Hematopoietic multipotent progenitor cell treated with erythropoietin and hydrocortisone succinate and interleukin-3 and kit ligand, for 15 days (in vitro differentiated cells): Measurements from ENCODE around the gene NCOA3.
A peak's percentile ranks its signal among the peaks of the same experiment; 100 is the strongest.
"Not testable (repeated sequence)": the region's sequence is repeated elsewhere in the genome, so short reads cannot be mapped to it uniquely, and the experiment has no call there.

ENCODE experiments used
- DNase-seq: peaks from one replicate; pipeline ENCODE4 v3.0.0-alpha.2; 2015; ENCODE audit warnings: low spot score

The NCOA3 gene

GRCh38 chr20:47501482-47502270 is at the start of gene NCOA3:
NCOA3 (plus strand) TSS chr20:47501887; CDS start chr20:47622248, 120,361 bp downstream.
- DNase-seq, result peak; percentile 86

DNA sequence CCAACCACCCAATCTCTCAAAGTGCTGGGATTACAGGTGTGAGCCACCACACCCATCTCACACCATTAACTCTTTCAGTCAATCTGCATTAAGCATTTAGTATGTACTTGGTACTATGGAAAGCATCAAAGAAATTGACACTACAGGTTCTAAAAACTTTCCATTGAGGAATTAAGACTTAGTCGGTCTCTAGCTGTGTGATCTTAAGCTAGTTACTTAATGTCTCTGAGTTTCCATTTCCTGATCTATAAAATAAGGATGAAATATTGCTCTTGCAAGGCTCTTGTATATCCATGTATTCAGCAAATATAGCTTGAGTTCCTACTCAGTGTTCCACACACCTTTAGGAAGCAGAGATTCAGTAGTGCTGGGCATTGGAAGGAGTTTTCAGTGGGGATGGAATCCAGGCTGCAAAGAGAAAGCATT is 48.9 kb upstream of the NCOA3 start:
- DNase-seq, result no peak

GRCh38 chr20:47453167-47453782 is 48.4 kb upstream of the NCOA3 start:
- no peak for DNase-seq

- DNase-seq, result no peak
Observed at GRCh38 chr20:47454298-47455132, 47.2 kb upstream of the NCOA3 start.

DNA sequence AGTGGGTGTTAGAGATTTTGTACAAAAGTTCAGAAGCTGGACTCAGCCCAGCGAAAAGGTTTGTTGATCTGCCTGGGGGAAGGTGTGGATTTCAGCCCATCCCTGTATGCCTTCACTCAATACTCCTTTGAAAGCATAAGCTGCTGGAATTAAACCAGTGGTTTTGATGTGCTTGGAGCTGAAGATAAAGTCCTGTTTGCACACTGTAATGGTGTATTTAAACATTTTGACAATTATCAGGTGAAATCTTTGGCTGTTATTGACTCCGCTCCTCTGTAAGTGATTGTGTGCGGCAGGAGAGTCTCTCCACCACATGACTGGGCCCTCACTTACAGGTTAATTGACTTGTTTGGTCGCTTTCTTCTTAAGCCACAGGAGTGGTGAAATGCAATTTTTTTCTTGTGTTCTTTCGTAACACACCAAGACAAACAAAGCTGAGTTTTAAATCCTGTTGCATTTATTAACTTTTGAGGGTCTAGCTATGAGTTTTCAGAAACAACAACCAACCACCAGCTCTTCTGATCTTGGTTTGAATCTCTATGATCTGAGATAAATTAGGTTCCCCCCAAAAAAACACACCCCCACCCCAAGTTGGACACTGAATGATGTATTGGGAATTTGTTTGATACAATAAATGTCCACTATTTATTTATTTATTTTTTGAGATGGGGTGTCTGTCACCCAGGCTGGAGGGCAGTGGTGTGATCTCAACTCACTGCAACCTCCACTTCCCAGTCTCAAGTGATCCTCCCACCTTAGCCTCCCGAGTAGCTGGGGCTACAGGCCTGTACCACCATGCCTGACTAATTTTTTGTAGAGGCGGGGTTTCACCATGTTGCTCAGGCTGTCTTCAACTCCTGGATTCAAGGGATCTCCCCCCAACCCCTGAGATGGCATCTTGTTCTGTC is 46.3 kb upstream of the NCOA3 start:
- DNase-seq, result no peak

- DNase-seq, result no peak
Observed at GRCh38 chr20:47456041-47456537, 45.6 kb upstream of the NCOA3 start.

- no peak for DNase-seq
Observed at GRCh38 chr20:47456952-47457724, 44.5 kb upstream of the NCOA3 start.

- DNase-seq, result not testable (repeated sequence)
Observed at GRCh38 chr20:47458280-47459050, 43.2 kb upstream of the NCOA3 start.

- no peak for DNase-seq
Observed at GRCh38 chr20:47459344-47460073, 42.2 kb upstream of the NCOA3 start.

GRCh38 chr20:47460761-47461112 is 41.0 kb upstream of the NCOA3 start:
- not testable (repeated sequence) for DNase-seq

- no peak for DNase-seq
Observed at GRCh38 chr20:47461120-47461685, 40.5 kb upstream of the NCOA3 start.

GRCh38 chr20:47461906-47462305 is 39.8 kb upstream of the NCOA3 start:
- DNase-seq, result not testable (repeated sequence)

GRCh38 chr20:47464380-47465101 is 37.1 kb upstream of the NCOA3 start:
- no peak for DNase-seq

GRCh38 chr20:47465335-47466090 is 36.2 kb upstream of the NCOA3 start:
- no peak for DNase-seq

- no peak for DNase-seq
Observed at GRCh38 chr20:47466213-47466612, 35.5 kb upstream of the NCOA3 start.

- no peak for DNase-seq
Observed at GRCh38 chr20:47466704-47467459, 34.8 kb upstream of the NCOA3 start.
